Measurements from ENCODE around the gene PWWP2B. TPM values are rescaled to one million over a fixed set of nuclear protein-coding genes. Genes with fewer than 3 reads are reported as not detected.

The PWWP2B gene
- total RNA-seq, 1 donor from 2014 or later, result 25.2 TPM

GRCh38 chr10:132430231-132430743, 33.3 kb downstream of the PWWP2B start:
- H3K27me3 ChIP-seq (ENCODE audit: low read depth), result no peaks in the 10 kb centered on the region
- no peak overlapping the region for H3K27ac ChIP-seq
- H3K4me1 ChIP-seq, result peaks cover 15% of the 10 kb centered on the region
- TF ChIP-seq CTCF (IDR thresholded peaks at IDR 0.05), result no peak
- no peak overlapping the region for H3K4me3 ChIP-seq
- ATAC-seq (no peak), DNase-seq (no peak)
- H3K9me3 ChIP-seq, result no peaks in the 10 kb centered on the region
- no peaks in the 10 kb centered on the region for H3K36me3 ChIP-seq
- intact Hi-C loops (cut with DNase I), result no loop called here

- Histone ChIP-seq H3K27me3 (ENCODE audit: low read depth) (no peaks in the 10 kb centered on the region), H3K9me3 (no peaks in the 10 kb centered on the region), H3K4me3 (no peak overlapping the region), H3K4me1 (peaks cover 15% of the 10 kb centered on the region), H3K27ac (no peak overlapping the region), H3K36me3 (no peaks in the 10 kb centered on the region)
- DNase-seq (no peak), ATAC-seq (no peak)
- intact Hi-C loops (cut with DNase I), result no loop called here
- no peak for TF ChIP-seq CTCF (IDR thresholded peaks at IDR 0.05)
Observed at GRCh38 chr10:132430861-132431271, 33.9 kb downstream of the PWWP2B start.

GRCh38 chr10:132431537-132432175, 34.7 kb downstream of the PWWP2B start:
- intact Hi-C loops (cut with DNase I), result no loop called here
- ATAC-seq (no peak), DNase-seq (no peak)
- H3K27ac ChIP-seq, result no peak overlapping the region
- TF ChIP-seq CTCF (IDR thresholded peaks at IDR 0.05), result no peak
- no peaks in the 10 kb centered on the region for H3K9me3 ChIP-seq
- no peaks in the 10 kb centered on the region for H3K36me3 ChIP-seq
- H3K4me1 ChIP-seq, result peaks cover 15% of the 10 kb centered on the region
- H3K27me3 ChIP-seq (ENCODE audit: low read depth), result no peaks in the 10 kb centered on the region
- H3K4me3 ChIP-seq, result no peak overlapping the region

- H3K9me3 ChIP-seq, result no peaks in the 10 kb centered on the region
- DNase-seq (no peak), ATAC-seq (no peak)
- H3K27me3 ChIP-seq (ENCODE audit: low read depth), result no peaks in the 10 kb centered on the region
- H3K4me3 ChIP-seq, result no peak overlapping the region
- TF ChIP-seq CTCF (IDR thresholded peaks at IDR 0.05), result no peak
- peaks cover 15% of the 10 kb centered on the region for H3K4me1 ChIP-seq
- H3K27ac ChIP-seq, result no peak overlapping the region
- intact Hi-C loops (cut with DNase I), result no loop called here
- no peaks in the 10 kb centered on the region for H3K36me3 ChIP-seq
Observed at GRCh38 chr10:132432176-132432540, 35.2 kb downstream of the PWWP2B start.

GRCh38 chr10:132433671-132434340, 36.8 kb downstream of the PWWP2B start:
- no peak for DNase-seq
- H3K27ac ChIP-seq, result no peak overlapping the region
- intact Hi-C loops (cut with DNase I), result no loop called here

More at GRCh38 chr10:132433671-132434340, 36.8 kb downstream of the PWWP2B start:
- no peak overlapping the region for H3K4me3 ChIP-seq
- TF ChIP-seq CTCF (IDR thresholded peaks at IDR 0.05), result no peak
- no peak for ATAC-seq
- no peaks in the 10 kb centered on the region for H3K36me3 ChIP-seq
- H3K9me3 ChIP-seq, result no peaks in the 10 kb centered on the region
- no peaks in the 10 kb centered on the region for H3K27me3 ChIP-seq (ENCODE audit: low read depth)
- H3K4me1 ChIP-seq, result peaks cover 19% of the 10 kb centered on the region
